GM23248 (cell line): ENCODE results near the gene NCLN.

ENCODE experiments used
- EZH2 ChIP-seq: fragments of 200-600 bp; sonication (generic); IDR thresholded peaks from 2 replicates; pipeline ENCODE4 v1.6.1; 2018; ENCODE audit warnings: antibody characterized with exemption, mild to moderate bottlenecking; ENCODE audit not compliant: insufficient read depth, poor library complexity, severe bottlenecking
- EZH2phosphoT487 ChIP-seq: fragments of 200-600 bp; sonication (generic); IDR thresholded peaks from 2 replicates; pipeline ENCODE4 v1.6.1; 2018; ENCODE audit warnings: antibody characterized with exemption, moderate library complexity, mild to moderate bottlenecking, low read depth; ENCODE audit not compliant: insufficient read depth

DNA sequence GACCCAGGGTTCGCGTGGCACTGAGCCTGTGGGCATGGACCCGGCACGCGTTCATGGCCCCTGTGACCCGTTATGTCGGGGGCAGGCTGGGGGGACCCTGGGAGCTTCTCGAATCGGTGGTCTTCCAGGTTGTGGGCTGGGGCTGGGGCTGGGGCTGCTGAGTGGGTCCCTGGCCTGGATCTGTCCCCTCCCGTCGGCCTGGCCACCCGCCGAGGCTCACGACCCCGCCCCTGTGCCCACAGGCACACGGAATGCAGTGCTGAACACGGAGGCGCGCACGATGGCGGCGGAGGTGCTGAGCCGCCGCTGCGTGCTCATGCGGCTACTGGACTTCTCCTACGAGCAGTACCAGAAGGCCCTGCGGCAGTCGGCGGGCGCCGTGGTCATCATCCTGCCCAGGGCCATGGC is 6.5 kb downstream of the NCLN start:
- TF ChIP-seq EZH2, result no peak
- TF ChIP-seq EZH2phosphoT487, result no peak
